ENCODE data around the gene MYO3B.
"Not testable (repeated sequence)": the region's sequence is repeated elsewhere in the genome, so short reads cannot be mapped to it uniquely, and the experiment has no call there.

Gene MYO3B

DNA sequence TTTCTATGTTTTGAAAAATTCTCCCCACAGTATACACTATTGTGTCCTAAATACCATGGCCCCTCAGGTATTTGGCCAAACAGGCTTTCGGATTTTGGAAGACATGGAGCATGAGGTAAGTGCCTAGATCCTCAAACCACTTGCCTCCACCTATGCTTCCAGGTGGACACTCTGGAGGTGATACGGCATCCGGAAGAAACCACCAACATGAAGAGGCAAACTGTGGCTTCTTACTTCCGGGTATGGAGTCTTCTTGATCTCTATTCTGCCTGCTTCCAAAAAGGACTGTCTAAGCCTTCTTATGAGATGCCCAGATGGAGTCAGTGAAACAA lies 285.2 kb downstream of the MYO3B start:
- no peak for DNase-seq
- in situ Hi-C loops (cut with MboI; ENCODE audit: low pct_unique_long_range_greater_than_20kb, low sequenced_read_pairs): no loop called here

DNA sequence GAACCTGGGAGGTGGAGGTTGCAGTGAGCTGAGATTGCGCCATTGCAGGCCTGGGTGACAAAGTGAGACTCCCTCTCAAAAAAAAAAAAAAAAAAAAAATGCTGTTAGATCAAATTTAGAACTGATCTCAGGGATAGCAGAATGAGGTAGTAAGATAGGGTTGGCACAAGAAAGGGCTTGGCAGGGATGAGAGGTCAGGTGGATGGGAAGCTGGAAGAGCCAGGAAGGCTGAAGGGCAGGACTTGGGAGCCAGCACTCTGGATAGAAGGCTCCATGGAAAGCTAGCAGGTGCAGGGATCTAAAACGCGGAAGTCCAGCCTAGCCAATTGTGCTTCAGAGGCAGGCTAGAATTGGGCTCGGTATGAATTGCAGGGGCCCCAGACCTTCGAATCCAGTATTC lies 286.3 kb downstream of the MYO3B start:
- in situ Hi-C loops (cut with MboI; ENCODE audit: low pct_unique_long_range_greater_than_20kb, low sequenced_read_pairs): no loop called here
- DNase-seq: no peak

DNA sequence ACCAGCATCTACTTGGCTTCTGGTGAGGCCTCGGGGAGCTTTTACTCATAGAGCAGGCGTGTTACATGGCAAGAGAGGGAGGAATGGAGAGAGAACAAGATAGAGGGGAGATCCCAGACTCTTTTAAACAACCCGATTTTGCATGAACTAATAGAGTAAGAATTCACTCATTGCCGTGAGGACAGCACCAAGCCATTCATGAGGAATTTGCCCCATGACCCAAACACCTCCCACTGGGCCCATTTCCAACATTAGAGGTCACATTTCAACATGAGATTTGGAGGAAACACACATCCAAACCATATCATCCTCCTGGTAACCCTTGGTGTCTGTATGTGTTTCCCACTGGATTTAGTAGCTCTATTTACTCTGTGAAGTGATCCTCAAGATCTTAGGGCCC lies 287.3 kb downstream of the MYO3B start:
- DNase-seq: no peak
- in situ Hi-C loops (cut with MboI; ENCODE audit: low pct_unique_long_range_greater_than_20kb, low sequenced_read_pairs): no loop called here

DNA sequence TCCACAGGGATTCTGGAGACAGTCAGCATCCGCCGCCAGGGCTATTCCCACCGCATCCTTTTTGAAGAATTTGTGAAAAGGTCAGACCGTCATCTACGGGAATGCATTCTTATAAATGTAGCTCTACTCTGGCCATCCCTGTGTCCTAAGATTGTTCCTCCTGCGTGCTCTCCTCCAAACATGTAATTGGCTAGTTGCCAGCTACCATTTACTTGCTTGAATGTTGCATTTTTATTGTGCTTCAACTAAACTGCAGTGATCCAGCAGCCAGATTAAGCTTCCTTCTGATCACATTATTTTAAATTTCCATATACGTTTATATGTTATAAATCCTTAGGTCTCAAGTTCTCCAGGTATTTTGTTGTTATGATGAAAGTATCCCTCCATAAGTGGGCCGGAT lies 288.7 kb downstream of the MYO3B start:
- in situ Hi-C loops (cut with MboI; ENCODE audit: low pct_unique_long_range_greater_than_20kb, low sequenced_read_pairs): no loop called here

DNA sequence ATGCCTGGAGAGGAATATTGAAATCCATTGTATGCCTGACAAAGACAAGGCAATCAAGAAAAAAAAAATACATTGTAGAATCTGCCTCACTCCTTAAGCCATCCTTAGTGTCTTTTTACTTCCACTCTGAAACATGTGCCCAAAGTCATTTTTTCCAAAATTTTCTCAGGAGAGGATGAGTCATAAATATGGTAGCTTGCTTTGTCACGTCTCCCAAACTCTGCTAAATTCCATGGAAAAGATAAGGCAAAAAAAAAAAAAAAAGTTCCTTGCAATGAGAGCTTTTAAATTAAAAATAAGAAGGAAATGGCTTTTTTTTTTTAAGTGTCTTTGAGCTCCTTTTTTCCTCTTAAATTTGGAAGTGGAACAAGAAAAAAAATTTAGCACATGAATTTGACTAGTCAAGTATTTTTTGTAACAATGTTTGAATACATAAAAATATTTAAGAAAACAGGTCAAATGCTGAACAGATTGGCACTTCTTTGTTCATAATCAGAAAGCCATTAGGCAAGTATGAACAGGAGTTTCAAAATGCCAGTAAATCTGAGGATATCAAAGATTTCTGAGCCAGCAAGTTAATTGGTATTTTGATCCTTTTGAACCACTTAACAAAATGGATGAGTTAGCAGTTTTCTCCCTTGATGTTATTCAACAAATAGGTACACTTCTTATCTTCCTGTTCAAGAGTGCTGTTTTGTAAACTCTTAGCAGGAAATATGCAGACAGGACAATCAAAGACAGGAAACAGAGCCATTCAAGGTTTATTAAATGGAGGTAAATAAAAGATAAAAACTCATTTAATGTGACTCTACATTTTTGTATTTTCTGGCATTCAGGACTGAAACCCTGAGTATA lies 289.8 kb downstream of the MYO3B start:
- no peak for DNase-seq
- in situ Hi-C loops (cut with MboI; ENCODE audit: low pct_unique_long_range_greater_than_20kb, low sequenced_read_pairs): no loop called here

More for the DNA sequence above, 288.7 kb downstream of the MYO3B start:
- no peak for DNase-seq

DNA sequence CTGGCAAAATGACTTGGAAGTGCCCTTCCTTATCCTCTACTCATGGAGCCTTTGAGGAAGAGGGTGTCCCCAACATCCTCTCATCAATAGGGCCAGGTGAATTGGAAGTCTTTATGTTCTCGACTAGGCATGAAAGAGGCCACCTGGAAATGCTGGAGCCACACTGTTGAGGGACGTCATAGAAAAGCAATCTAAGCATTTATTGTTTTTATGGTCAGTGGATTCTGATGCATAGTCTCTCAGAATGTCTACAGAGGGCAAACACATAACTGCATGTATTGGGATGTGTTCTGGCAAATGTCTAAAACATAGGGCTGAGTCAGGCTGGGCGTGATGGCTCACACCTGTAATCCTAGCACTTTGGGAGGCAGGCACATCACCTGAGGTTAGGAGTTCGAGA lies 290.6 kb downstream of the MYO3B start:
- no peak for DNase-seq
- in situ Hi-C loops (cut with MboI; ENCODE audit: low pct_unique_long_range_greater_than_20kb, low sequenced_read_pairs): no loop called here

DNA sequence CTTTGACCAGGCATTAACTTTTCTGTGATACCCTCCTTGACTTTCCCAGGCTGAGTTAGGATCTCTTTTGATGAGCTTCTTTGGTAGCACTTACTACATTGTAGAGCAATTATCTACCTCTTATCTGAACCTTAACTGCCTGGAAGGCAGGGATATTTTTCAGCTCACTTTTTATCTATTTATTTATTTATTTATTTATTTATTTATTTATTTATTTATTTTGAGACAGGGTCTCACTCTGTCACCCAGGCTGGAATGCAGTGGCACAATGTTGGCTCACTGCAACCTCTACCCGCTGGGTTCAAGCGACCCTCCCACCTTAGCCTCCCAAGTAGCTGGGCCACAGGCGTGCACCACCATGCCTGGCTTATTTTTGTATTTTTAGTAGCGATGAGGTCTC lies 294.6 kb downstream of the MYO3B start:
- DNase-seq; in situ Hi-C loops (cut with MboI; ENCODE audit: low pct_unique_long_range_greater_than_20kb, low sequenced_read_pairs): not testable (repeated sequence)

DNA sequence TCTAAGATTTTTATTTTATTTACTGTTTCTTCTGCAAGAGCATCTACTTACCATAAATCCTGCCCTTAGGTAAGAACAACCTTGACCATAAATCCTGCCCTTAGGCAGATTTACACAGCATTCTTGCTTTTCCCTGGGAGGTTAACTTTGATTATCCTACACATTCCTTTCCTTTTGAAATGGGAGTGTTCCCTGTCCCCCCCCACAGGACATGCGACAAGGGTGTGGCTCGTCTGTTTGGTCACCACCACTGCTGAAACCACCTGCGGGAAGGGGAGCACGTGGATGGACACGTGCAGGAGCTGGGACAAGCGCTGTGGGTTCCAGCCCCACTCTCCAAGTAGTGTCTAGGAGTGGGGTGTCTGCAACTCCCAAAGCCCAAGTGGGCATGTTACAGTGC lies 297.9 kb downstream of the MYO3B start:
- in situ Hi-C loops (cut with MboI; ENCODE audit: low pct_unique_long_range_greater_than_20kb, low sequenced_read_pairs): no loop called here
- DNase-seq: no peak

DNA sequence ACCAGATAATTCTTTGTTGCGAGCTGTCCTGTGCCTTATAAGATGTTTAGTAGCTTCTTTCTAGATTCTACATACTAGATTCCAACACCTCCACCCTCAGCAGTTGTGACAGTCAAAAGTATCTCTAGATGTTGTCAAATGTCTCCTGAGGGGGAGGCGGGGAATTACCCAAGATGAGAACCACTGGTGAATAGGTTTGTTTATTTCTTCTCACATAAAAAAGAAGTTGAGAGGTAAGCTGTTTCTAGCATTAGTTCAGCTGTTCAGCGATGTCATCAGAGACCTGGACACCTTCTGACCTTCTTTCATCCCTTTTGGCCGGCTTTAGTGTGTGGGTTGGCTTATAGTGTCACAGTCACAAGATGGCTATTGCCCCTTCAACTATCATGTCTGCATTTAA lies 299.7 kb downstream of the MYO3B start:
- in situ Hi-C loops (cut with MboI; ENCODE audit: low pct_unique_long_range_greater_than_20kb, low sequenced_read_pairs): no loop called here

DNA sequence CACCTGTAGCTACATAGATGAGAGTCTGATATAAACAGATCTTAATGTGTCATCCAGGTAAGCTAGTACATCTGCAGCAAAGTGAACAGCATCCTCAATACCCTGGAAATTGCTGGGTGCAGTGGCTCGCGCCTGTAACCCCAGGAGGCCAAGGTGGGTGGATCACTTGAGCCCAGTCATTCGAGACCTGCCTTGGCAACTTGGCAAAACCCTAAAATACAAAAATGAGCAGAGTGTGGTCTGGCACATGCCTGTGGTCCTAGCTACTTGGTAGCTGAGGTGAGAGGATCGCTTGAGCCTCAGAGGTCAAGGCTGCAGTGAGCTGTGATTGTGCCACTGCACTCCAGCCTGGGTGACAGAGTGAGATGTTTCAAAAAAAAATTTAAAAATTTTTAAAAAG lies 303.3 kb downstream of the MYO3B start:
- DNase-seq: no peak
- in situ Hi-C loops (cut with MboI; ENCODE audit: low pct_unique_long_range_greater_than_20kb, low sequenced_read_pairs): no loop called here

More for the DNA sequence above, 299.7 kb downstream of the MYO3B start:
- no peak for DNase-seq

DNA sequence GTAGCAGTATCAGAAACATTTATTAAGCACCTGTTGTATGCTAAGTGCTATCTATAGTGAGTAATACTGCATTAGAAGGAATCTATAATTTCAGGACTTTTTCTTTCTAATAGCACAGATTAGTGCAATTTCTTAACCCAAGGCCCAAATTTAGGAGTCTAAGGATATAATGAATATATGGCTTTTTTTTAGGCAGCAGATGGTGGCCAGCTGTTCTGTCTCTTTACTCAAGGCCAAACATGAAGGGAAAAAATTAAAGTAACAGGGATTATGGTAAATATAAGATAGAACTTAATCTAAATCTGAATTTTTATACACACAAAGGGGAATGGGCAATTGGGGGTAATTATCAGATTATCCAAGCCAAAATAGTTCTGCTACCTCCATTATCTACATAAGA lies 306.6 kb downstream of the MYO3B start:
- in situ Hi-C loops (cut with MboI; ENCODE audit: low pct_unique_long_range_greater_than_20kb, low sequenced_read_pairs): no loop called here
- no peak for DNase-seq

DNA sequence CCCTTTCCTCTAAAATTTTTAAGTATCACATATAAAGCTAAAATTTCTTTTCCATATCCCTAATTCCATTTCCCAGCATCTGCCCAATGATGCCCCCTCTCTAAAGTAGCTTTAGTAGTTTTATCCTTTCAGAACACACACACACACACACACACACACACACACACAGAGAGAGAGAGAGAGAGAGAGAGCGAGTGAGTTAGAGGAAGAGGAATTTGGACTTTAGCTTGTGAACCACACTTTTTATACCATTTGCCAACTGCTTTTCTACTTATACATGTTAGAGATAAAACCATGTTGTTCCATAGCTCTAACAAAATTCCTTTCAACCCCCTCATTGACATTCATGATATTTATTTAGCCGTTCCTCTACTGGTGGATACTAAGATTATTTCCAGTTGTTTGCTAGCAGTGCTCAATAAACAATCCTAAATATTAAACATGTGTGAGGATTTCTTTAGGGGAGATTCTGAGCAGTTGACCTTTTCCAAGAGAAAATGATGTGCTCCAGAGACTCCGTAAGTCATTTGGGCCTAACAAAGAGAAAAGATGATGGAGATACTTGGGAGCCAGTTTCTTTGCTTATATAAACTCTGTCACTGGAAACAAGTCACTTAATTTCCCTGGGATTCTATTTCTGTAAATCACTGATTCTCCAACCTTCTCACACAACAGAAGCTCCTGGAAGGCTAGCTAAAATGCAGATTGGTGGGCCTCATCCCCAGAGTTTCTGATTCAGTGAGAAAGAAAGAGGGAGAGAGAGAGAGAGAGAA lies 307.5 kb downstream of the MYO3B start:
- no peak for DNase-seq
- in situ Hi-C loops (cut with MboI; ENCODE audit: low pct_unique_long_range_greater_than_20kb, low sequenced_read_pairs): no loop called here

DNA sequence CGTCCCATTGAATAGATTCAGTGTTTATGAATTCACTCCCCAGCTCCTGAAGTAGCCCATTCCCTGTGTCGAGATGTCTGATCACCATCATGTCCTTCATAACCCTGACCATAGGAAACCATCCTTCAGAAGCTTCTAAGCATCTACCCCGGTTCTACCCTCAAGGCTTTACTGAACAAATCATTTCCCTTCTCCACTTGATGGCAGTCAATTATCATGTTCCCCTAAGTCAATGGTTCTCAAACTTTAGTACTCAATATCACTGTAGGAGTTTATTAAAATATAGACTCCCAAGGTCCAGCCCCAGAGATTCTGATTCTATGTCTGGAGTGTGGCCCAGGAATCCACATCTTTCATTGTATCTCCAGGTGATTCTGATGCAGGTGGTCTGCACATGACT lies 308.8 kb downstream of the MYO3B start:
- no peak for DNase-seq
- in situ Hi-C loops (cut with MboI; ENCODE audit: low pct_unique_long_range_greater_than_20kb, low sequenced_read_pairs): no loop called here

DNA sequence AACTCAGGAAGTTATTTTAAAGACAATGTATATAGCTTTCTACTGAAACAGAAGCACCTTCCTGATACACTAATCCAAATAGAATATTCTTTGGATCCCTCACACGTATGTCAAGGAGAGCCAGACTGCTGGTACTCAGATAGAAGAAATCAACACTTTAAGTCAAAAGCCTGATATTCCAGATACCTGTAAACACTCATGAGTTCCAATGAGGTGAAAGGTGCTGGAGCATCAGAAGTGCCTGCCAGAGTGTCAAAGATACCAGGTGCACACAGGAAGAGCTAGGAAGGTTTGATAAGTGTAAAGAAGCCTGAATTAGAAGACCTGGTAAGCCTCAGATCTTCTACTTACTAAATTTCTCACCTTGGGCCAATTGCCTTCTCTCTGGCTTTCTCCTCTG lies 310.9 kb downstream of the MYO3B start:
- in situ Hi-C loops (cut with MboI; ENCODE audit: low pct_unique_long_range_greater_than_20kb, low sequenced_read_pairs): no loop called here

DNA sequence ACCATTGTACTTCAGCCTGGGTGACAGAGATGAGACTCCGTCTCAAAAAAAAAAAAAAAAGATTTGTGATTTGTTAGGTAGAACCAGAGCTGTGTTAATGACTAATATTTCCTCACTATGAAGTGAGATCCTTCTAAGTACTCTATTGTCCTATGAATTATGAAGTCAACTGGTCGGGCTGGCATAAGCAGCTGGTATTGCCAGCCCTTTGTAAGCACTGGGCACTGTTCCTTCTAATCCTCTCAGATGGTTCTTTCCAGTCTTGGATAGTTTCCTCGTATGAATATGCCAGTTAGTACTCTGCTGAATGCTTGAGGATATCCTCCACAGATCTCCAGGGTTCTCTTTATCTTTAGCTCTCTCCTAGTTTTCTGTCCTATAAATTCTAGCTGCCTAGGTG lies 314.1 kb downstream of the MYO3B start:
- DNase-seq: no peak
- in situ Hi-C loops (cut with MboI; ENCODE audit: low pct_unique_long_range_greater_than_20kb, low sequenced_read_pairs): no loop called here

More for the DNA sequence above, 310.9 kb downstream of the MYO3B start:
- no peak for DNase-seq

DNA sequence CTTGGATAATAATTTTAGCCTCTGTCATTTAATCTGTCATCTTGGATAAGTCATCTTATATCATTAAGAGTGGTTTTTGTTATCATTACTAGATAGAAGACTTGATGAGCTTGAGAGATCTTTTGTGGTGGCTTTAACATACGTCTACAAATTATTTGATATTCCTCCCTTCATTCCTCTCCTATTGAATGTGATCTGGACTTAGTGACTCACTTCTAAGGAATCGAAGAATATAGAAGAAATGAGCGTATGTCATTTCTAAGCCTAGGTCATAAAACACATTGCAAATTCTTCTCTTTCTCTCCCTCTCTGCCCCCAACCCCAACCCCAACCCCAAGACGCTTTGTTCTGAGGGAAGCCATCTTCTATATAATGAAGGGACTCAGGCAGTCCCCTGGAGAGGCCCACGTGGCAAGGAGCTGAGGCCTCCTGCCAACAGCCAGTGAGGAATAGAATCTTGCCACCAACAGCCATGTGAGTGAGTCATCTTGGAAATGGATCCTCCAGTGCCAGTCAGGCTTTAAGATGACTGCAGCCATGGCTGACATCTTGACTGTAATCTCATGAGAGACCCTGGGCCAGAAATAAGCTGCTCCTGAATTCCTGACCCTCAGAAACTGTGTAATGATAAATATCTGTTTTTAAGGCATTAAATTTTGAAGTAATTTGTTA lies 315.6 kb downstream of the MYO3B start:
- in situ Hi-C loops (cut with MboI; ENCODE audit: low pct_unique_long_range_greater_than_20kb, low sequenced_read_pairs): no loop called here

DNA sequence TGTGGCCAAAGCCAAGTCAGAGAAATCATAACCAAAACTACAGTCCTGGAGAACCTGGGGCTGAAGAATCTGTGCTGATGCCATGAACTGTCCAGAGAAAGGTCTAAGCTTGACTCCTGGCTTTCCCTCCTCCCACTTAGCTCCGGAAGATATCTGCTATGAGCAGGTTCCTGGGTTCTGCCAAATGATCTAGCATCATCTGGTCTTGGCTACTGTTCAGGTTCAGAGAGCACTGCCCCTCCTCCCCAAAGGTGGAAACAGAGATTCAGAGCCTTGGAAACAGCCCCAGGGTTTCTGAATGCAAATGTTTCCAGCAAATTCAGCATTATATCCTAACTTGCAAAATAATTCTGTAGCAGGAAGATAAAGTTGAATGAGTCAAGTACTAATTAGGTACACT lies 317.9 kb downstream of the MYO3B start:
- DNase-seq: no peak
- in situ Hi-C loops (cut with MboI; ENCODE audit: low pct_unique_long_range_greater_than_20kb, low sequenced_read_pairs): no loop called here

More for the DNA sequence above, 315.6 kb downstream of the MYO3B start:
- DNase-seq: no peak

DNA sequence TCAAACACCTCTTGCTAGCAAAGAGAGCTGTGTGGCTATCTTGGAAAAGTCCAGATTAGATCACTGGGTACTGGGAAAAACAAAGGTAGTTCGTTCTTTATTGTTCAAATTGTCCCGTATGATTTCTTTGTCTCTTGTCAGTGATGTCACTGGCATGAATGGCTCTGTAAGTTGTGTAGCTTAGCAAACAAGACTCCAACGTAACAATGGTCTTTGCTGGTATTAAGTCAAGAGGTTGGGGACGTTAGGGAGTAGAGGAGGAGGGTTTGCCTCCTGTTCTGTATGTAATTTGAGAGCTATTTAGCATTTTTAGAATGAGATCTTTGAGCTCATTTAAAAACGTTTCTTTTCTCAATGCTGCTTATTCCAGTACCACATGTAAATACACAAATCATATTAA lies 320.7 kb downstream of the MYO3B start:
- no peak for DNase-seq

DNA sequence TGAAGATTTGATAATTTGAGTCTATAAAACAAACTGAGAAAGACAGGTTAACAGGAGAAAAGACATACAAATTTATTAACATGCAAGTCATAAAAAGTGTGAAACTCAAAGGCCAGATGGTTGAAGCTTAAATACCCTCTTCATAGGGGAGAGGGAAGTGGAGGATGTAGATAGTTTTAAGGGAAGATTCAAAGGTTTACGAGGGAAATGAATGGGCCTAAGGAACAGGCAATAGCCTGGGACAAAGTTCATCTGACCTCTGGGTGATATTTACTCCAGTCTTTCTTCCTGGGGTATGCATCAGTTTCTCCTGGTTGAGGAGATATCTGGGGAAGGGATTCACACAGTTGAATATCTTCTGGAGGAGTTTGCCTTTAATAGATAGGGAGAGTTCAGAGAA lies 322.2 kb downstream of the MYO3B start:
- DNase-seq: no peak
- in situ Hi-C loops (cut with MboI; ENCODE audit: low pct_unique_long_range_greater_than_20kb, low sequenced_read_pairs): no loop called here

More for the DNA sequence above, 320.7 kb downstream of the MYO3B start:
- in situ Hi-C loops (cut with MboI; ENCODE audit: low pct_unique_long_range_greater_than_20kb, low sequenced_read_pairs): no loop called here

DNA sequence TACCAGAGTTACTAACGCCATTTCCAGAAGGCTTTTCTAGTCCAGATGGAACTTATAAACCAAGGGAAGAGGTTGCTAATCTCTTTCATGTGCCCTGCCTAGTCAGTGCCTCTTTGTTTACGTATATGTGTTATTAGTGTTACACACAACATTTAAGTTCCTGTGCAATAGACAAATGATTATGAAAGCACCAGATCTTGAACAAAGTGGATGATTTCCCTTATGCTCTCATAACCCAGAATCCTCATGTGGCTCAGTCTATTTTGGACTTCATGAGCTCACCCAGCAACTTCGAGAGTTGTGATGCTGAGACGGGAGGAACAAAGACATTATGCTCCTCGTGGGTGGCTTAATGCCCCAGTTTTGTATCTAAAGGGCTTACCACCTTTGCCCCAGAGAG lies 322.8 kb downstream of the MYO3B start:
- in situ Hi-C loops (cut with MboI; ENCODE audit: low pct_unique_long_range_greater_than_20kb, low sequenced_read_pairs): no loop called here

More for the DNA sequence above, 322.8 kb downstream of the MYO3B start:
- DNase-seq: no peak

Data from KBM-7 (cell line).